HG03469 (cell line): ENCODE data around the gene SPRED2.

Experiments used
- ATAC-seq: cut with Tn5 transposase; IDR thresholded peaks from one replicate; pipeline ENCODE4 v1.9.1; 2021; ENCODE audit warnings: mild to moderate bottlenecking, moderate library complexity, moderate number of reproducible peaks; ENCODE audit not compliant: unreplicated experiment

The SPRED2 gene

DNA sequence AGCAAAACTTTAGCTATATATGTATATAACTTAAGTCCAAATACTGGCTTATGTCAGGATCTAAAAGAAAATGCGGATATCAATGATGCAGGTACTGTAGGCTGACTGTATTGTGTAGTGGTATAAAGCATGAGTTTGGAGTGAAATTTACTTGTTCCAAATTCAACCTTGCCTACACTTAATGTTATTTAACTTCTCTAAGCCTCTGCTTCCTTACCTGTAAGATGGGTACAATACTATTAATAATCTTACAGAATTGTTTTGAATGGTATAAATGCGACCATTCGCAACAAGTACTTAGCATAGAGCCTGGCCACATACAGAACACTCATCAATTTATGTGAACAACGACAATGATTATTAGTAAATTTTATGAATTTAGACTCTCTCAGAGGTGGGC is 62.4 kb downstream of the SPRED2 start:
- no peak for ATAC-seq

DNA sequence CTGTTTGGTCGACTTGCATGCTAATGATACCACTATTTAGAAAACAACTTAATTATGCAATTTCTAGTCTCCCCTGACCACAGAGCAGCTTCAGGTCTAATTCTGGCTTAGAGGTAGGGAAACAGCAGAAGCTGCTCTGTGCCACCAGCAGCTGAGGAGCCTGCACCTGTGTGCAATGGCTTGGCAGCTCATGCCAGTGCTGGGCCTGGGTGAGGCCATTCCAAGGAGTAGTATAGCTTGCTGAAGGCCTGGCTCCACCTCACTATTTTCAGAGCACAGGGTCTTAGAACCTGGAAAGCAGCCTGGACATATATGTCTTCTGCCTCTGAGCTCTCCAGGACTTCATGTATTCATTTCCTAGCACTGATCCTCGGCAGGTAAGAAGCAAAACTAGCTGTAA is 62.8 kb downstream of the SPRED2 start:
- ATAC-seq = no peak

DNA sequence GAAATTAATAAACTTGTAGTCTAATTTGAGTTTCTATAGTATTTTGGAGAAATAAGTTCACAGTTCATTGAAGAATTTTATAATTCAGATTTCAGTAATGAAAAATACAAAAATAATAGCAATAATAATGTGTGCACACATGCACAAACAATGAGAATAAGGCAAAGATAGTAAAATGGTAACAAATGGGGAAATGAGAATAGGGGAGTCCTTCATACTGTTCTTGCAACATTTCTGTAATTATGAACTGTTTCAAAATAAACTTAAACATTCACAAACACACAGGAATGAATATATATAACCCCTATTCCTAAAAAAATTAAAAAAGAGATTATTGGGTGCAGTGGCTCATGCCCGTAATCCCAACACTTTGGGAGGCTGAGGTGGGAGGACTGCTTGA is 63.9 kb downstream of the SPRED2 start:
- ATAC-seq = no peak

DNA sequence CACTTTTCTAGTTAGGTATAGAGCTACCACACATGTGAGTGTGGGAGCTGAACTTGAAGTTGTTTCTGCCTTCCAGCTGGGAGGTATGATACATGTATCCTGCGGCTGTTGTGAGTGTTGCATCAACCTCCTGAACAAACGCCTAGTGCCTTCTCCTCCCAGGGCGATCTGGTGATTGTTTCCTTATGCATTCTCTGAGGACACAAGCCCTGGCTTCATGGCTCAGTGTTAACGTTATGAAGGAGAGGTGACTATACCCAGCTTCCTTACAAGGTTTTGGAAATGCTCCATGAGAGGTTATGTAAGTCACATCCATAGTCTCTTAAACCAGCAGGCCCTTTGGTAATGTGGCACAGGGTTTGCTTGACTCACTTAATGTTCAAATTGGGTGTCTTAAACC is 64.9 kb downstream of the SPRED2 start:
- no peak for ATAC-seq

DNA sequence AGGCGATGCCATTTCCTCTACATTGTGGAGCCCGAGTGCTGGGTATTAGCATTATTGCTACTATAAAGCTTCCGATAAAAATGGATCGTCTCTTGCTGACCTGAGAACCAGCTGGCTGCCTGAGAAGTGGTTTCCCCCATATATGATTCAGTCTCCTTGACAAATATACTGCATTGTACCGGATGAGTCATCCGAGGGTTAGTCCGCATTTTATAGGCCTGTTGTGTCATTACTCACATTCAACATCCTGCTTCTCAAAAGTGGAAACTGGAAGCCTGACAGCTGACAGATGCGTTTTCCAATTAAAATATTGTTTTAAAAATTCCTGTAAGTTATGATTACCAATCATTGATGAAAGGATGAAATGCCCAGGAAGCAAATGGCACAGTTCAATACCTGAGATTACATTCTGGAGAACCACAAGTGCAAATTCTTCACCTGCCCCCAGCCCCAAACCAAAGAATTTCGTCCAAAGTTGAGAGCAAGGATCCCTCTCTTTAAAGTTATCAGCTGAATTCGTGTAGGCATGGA is 65.7 kb downstream of the SPRED2 start:
- ATAC-seq = no peak

DNA sequence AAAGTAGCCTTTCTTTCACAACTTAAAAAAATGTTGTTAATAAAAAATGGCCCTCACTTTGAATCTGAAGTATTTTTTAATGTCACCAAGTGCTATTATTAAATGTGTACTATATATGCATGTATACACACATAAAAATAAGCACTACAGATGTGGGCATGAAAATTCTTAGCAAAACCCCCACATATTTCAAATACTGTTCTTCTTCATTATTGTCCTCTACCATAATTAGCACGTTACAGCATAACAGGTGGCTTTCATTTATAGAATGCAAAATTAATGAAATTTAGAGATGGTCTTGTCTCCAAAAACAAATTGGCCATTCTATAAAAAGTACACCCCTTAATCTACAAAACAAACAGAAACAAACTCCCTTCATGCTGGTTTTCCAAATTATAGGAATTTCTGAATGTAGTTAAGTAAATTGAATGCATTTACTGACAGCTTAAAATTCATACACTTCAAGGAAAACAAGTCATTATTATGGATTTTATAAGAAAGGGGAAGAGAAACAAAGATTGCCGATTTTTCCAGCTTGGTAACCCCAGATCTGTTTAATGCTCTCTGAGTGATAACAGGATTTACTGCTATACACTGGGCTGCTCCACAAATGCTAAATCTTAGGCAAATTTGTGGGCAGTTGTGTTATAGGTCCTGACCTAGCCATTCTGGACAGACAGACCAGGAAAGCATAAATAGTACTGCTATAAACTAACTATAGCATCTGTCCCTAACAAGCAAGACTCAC is 67.2 kb downstream of the SPRED2 start:
- no peak for ATAC-seq

DNA sequence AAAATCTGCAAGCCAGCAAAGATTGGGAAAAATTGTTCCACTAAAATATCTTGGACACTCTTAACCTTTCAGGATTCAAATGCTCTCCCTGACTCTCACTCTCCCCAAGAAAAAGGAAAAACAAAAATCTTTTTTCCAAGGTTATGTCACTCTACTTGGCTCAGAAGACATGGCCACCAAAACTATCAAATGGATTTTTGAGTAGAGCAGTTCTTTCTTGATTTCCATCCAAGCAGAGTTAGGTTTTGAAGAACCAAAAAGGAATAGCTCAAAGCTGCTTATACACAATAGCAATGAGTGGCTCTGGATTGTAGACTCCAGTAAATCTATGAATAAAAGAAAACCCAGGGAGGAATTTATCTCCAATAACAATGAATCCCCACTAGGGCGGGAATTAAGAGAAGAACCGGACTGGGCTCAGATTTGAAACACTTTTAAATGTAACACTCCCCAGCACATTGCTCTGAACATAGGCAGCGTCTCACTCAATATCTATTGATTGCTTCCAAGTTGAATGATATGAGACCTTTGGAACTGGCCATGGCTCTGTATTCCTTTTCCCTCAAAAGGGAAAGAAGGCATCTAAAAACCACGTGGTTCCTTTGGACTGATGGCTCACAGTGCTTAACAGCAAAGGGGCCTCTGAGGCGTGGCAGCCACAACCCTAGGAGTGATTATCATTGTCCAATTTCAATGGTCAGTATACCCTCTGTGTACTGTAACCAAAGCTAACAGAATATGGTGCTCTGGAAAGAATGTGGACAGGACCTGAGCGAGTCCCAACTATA is 68.3 kb downstream of the SPRED2 start:
- ATAC-seq = no peak

DNA sequence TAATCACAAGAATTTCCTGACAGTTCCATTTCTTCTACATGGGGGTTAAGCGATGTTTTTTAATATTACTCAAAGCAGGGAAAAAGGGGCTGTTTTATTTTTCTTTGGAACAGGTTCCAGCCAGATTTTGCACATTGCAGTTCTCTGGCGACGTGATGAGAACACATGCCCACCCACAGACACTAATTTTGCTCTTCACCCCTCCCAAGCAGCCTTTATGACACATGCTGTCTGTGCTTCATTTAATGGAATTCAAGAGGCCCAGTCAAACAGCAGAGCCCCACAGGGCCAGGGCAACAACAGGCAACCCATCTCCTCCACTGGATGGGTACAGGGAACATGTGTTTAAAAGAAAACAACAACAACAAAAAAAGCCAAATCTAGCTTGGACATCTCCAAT is 70.8 kb downstream of the SPRED2 start:
- no peak for ATAC-seq

DNA sequence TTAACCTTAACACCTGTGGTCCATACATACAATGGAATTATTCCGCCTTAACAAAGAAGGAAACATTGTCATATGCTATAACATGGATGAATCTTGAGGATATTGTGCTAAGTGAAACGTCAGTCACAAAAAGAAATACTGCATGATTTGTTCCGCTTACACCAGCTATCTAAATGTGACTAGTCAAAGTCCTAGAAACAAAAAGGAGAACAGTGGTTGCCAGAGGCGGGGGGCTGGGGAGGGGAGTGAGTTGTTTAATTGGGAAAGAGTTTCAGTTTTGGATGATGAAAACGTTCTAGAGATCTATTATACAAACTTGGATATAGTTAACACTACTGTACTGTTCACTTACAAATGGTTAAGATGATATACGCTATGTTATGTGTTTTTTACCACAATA is 72.0 kb downstream of the SPRED2 start:
- no peak for ATAC-seq

DNA sequence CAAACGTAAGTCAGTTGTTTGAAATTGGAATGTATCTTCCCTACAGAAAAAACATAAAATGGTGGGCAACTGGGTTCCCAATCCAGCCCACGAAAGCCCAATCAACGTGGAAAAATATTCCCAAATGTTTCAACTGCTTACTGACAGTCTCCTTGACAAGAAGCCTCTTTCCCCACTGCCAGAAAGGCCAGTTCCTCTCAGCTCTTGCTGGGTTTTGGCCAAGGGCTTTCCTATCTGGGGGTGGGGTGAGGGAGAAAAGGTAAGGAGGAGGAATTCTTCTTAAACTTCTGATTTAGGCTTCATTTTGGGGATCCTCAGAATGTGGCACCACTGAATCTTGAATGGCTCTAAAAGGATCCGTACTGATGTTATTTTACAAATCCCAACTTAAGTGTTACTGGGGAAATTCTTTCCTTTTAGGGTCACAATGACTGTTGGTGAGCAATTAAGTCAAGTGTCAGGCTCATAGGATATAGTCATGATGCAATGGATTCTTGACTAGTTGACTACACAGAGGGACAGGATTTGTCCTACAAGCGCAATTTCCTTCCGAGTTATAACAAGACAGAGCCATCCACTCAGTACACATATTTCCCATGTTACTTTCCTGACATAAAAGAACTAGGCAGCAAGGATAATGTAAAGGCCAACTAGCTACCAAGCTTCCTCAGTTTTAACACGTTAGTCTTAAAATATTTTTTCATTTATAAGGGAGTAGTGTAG is 73.6 kb downstream of the SPRED2 start:
- no peak for ATAC-seq

DNA sequence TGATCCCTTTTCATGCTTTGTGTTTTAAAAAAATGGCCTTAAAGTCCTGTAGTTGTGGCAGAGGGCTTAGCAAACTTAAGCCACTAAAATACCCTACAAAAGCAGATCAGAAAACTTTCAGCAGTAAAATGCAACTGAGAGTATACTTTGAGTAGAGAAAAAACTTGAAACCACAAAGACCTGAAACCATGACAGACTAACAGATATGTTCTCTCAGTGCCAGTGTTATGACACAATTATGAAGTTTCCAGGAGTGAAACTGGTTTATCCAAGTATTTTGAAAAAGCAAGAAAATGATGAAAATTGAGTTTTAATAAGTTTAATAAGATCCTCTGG is 74.5 kb downstream of the SPRED2 start:
- ATAC-seq = peak; percentile 72

DNA sequence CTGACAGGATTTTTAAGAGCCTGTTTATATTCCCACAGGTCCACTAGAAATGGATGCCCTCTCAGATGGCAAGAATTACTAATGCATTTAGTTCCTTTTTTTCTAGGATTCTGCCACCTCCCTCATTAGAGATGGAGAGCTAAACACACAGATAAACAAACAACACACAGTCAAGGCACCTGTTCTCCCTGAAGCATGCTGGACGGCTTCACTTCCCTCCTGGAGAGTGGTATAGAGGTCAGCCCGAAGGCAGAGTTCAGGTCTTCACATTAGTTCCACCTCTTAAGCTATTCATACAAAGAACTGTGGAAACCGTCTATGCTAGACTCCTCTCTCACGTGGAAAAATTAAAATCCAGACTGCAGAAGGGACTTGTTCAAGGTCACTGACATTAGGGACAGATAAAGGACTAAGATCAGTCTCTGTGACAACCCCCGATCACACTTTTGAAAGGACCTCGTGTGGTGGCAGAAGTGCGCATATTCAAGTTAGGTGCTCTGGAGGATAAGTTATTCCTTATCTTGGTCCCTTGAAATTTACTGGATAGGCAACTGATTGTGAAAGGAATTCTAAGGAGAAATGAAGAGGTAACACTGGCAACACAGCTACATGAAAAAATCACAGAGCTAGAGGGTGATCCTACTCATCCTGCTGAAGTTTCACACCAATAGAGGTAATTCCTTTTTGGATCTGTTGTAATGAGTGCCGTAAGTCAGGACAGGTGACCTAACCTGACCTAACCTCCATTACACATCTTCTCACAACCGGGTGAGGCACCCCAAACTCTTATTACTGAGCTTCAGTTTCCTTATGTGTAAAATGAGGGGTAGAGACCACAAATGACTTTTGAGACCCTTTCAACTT is 75.1 kb downstream of the SPRED2 start:
- peak; percentile 22 for ATAC-seq

DNA sequence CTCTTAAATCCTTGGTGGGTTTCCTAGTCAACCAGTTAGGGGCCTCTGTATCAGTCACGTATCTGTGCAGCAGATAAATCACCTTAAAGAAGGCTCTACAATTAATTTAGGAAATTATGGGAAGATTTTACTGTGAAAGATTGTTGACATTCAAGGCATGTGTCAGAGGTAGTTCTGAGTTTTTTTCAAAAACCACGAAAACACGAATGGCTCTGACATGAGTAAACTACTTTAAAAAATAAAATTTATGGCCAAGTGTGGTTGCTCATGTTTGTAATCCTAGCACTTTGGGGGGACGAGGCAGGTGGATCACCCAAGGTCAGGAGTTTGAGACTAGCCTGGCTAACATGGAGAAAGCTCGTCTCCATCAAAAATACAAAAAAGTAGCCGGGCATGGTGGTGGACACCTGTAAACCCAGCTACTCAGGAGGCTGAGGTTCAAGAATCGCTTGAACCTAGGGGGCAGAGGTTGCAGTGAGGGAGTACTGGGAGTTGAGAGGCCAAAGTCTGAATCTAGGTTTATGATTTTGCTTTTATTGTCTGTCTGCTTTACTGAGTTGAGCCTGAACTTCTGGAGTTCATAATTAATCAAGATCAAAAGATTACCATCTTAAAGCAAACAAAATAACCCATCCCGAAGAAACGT is 77.1 kb downstream of the SPRED2 start:
- no peak for ATAC-seq

DNA sequence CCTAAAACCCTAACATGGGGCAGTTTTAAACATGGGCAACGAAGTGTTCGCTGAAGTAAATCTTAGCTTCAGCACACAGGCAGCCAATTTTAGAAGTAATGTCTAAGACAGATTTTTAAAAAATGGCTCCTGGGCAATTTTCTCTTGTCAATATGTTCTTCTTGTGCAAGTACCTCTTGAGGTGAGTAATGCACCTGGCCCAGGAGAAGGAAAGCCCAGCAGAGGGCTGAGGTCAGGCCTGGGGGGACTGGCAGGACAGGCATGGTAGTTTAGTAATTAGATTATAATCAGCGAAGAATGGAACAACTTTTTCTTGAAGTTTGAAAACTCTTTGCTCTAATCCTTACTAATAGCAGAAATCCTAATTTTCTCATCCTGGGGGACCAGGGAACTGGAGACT is 77.6 kb downstream of the SPRED2 start:
- ATAC-seq = no peak

DNA sequence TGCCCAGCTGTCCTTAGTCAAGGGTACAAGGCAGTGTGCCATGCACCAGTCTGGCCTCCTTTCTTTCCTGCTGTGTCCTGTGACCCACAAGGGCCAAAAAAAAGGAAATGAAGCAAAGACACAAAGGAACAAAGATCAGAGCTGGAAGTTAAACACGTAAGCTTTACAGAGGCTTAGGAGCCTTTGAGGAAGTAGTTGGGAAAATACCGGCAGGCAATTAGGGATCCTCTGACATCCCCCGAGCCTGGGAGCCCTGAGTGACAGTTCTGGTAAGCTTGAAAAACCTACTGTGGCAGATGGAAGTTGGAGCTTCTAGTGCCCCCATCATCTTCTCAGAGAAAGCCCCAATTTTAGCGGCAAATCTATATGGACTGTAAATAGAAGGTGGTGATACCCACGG is 78.5 kb downstream of the SPRED2 start:
- ATAC-seq = no peak

DNA sequence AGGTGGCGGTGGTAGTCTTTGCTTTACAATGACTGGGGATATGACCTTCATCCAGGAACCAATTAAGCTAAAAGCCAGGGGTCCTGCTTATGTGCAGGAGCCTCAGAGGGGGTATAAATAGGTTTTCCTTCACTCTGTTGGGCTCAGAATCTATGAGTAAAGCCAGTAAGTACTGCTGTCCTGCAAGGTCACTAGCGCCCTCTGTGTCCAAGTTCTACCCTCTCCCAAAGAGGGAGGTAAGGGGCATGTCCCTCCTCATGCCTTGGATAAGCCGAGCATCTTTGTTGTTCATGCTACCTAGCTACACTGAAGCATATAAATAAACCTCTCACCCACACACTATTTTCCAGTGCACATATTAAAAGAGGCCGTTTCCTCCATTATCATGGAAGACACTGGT is 79.4 kb downstream of the SPRED2 start:
- ATAC-seq = no peak

DNA sequence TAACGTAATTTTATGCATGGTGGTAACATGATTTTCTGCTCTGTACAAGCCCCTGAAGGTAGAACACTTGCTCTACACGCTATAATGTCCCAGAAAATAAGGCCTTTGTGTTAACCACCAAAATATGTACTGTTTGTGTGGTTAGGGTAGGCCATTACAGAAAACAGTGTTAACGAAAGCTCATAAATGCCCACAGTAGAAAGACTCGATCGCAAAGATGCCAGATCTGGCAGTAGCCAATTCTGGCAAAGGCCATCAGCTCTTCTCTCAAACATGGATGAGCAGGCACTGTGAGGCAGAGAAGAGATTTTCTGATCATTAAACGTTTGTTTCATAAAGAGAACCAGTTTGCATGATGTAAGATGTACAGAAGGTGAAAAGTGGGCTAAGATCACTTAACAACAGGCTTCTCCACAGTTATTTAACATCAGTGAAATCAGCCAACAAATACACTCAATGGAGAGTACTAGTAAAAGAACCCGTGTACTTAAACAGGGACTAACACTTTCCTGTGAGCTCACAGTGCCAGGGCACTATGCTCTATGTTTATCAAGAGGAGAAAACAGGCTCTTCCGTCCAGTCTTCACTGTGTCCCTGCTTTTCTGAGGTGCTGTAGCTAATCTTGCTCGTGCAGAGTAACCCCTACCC is 80.3 kb downstream of the SPRED2 start:
- ATAC-seq = no peak

DNA sequence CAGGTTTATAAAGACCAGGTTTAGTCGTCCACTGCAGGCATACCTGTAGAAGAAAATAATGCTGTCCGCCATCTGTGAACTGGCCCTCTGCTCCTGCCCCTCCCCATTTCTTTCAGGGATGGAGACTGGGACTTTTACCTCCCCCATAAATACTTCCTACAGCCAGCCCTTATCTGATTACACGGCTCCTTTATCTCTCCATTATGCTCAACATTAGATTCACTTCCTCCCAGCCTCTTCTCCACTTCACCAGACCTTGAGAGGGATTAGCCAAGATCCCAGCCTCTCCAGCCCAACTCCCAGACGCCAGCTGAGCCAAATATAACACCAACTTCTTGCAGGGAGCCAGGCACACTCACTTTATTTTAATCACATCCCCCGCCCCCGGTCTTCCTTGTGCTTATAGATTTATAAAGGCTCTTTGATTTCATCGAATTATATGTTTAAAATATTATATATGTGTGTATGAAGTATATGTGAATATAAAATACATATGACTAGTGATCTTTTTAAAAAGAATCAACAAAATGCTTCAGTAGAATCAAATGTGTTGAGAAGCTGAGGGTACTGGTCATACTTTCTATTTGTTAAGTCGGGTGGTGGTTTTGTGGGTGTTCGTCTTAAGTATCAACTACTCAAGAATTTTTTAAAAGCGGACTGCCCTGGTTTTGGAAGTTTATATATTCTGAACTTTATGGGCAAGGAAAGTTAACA is 81.0 kb downstream of the SPRED2 start:
- ATAC-seq = no peak

DNA sequence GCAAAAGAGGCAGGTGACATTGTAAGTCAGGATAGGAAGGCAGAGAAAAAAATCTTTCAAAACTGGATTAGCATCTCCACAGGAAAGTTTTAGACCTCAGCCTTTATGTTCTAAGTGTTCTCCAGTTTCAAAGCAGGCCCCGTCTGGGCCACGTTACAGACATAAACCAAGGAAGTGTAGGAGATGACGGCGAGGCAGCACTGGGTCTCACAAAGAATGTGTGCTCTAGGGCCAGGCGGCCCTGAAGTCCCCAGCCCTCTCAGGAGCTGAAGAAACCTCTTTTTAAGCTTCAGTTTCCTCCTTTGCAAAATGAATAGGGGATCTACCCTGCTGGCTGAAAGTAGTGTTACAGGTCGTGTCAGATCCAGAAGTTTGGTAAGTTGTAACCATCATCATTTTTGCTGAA is 81.7 kb downstream of the SPRED2 start:
- ATAC-seq = peak; percentile 52
